ENCODE results near the gene LRMDA. TPM values are rescaled to one million over a fixed set of nuclear protein-coding genes. Genes with fewer than 3 reads are reported as not detected.

LRMDA gene
- total RNA-seq, 1 experiment from 2014 or later = 4.8 TPM

GRCh38 chr10:76451911-76452310 lies 1020.5 kb downstream of the LRMDA start:
- Histone ChIP-seq H3K4me3 (replicated peaks in 1 of 2; ENCODE audit: low read depth in 1 of 2, low read length in 2 of 2) (no peak overlapping the region), H3K36me3 (ENCODE audit: control insufficient read depth in 1 of 2, insufficient read depth in 2 of 2, low read length in 2 of 2) (no peaks in the 10 kb centered on the region), H3K27me3 (ENCODE audit: insufficient read depth, low read length) (0 out of 2 replicates have a peak, but pooled peaks cover 4% of the 10 kb centered on the region), H3K27ac (ENCODE audit: low read depth, low read length) (no peak overlapping the region), H3K4me1 (ENCODE audit: control insufficient read depth in 1 of 2, insufficient read depth in 2 of 2, low read length in 2 of 2) (no peaks in the 10 kb centered on the region), H3K4me2 (ENCODE audit: low read length) (no peak overlapping the region), H3K9me3 (ENCODE audit: control insufficient read depth in 1 of 2, insufficient read depth in 1 of 2, low read depth in 1 of 2, low read length in 2 of 2) (no peaks in the 10 kb centered on the region), H3K9ac (ENCODE audit: low read length) (no peak overlapping the region), H4K20me1 (ENCODE audit: insufficient read depth) (no peaks in the 10 kb centered on the region), H3K9me2 (ENCODE audit: insufficient read depth) (no peaks in the 10 kb centered on the region), H2AFZ (ENCODE audit: low read depth, low read length, poor library complexity, severe bottlenecking) (no peak overlapping the region), H3K79me2 (ENCODE audit: insufficient read depth, low read length) (no peaks in the 10 kb centered on the region)
- no peak for TF ChIP-seq REST (IDR thresholded peaks at IDR 0.05; ENCODE audit: low read depth)
- BruUV-seq (replicated peaks) = no TSS peak
- ChIA-PET POLR2A (no interaction called here), CTCF (no interaction called here), RAD21 (ENCODE audit: low non-redundant PET in 1 of 2, low total read pairs in 2 of 2, uncharacterized antibody in 2 of 2, unreplicated experiment in 2 of 2) (no interaction called here)
- ATAC-seq (no peak), DNase-seq (ENCODE audit: low read depth, low spot score) (no peak)
- intact Hi-C loops (cut with micrococcal nuclease) = no loop called here

GRCh38 chr10:76453332-76453731 lies 1021.9 kb downstream of the LRMDA start:
- TF ChIP-seq EZH2 (IDR thresholded peaks at IDR 0.05) = no peak
- no peak for TF ChIP-seq ZBTB33 (IDR thresholded peaks at IDR 0.05; ENCODE audit: extremely low read depth, insufficient replicate concordance, low read length)
- TF ChIP-seq RAD21 (IDR thresholded peaks at IDR 0.05; ENCODE audit: low read depth) = no peak
- no peak for TF ChIP-seq ELF1 (IDR thresholded peaks at IDR 0.05; ENCODE audit: borderline replicate concordance, low read depth)
- TF ChIP-seq EZH2phosphoT487 (IDR thresholded peaks at IDR 0.05; ENCODE audit: borderline replicate concordance) = no peak
- no peak for TF ChIP-seq MAX (IDR thresholded peaks at IDR 0.05)
- no peak for TF ChIP-seq POLR2AphosphoS5 (IDR thresholded peaks at IDR 0.05; ENCODE audit: low read depth, low read length)
- no peak for TF ChIP-seq SIN3A (IDR thresholded peaks at IDR 0.05; ENCODE audit: low read depth)
- Histone ChIP-seq H3K27me3 (ENCODE audit: insufficient read depth, low read length) (0 out of 2 replicates have a peak, but pooled peaks cover 4% of the 10 kb centered on the region), H2AFZ (ENCODE audit: low read depth, low read length, poor library complexity, severe bottlenecking) (no peak overlapping the region), H3K4me2 (ENCODE audit: low read length) (no peak overlapping the region), H3K9me2 (ENCODE audit: insufficient read depth) (no peaks in the 10 kb centered on the region), H3K27ac (ENCODE audit: low read depth, low read length) (no peak overlapping the region), H3K36me3 (ENCODE audit: control insufficient read depth in 1 of 2, insufficient read depth in 2 of 2, low read length in 2 of 2) (no peaks in the 10 kb centered on the region), H3K79me2 (ENCODE audit: insufficient read depth, low read length) (no peaks in the 10 kb centered on the region), H3K4me3 (replicated peaks in 1 of 2; ENCODE audit: low read depth in 1 of 2, low read length in 2 of 2) (no peak overlapping the region), H3K4me1 (ENCODE audit: control insufficient read depth in 1 of 2, insufficient read depth in 2 of 2, low read length in 2 of 2) (no peaks in the 10 kb centered on the region), H4K20me1 (ENCODE audit: insufficient read depth) (no peaks in the 10 kb centered on the region), H3K9me3 (ENCODE audit: control insufficient read depth in 1 of 2, insufficient read depth in 1 of 2, low read depth in 1 of 2, low read length in 2 of 2) (no peaks in the 10 kb centered on the region), H3K9ac (ENCODE audit: low read length) (no peak overlapping the region)
- POLR2A ChIA-PET = no interaction called here
- BruUV-seq (replicated peaks) = no TSS peak
- no peak for ATAC-seq
- RAD21 ChIA-PET (ENCODE audit: low non-redundant PET in 1 of 2, low total read pairs in 2 of 2, uncharacterized antibody in 2 of 2, unreplicated experiment in 2 of 2) = no interaction called here
- CTCF ChIA-PET = no interaction called here
- intact Hi-C loops (cut with micrococcal nuclease) = no loop called here
- no peak for DNase-seq (ENCODE audit: low read depth, low spot score)

Data from HCT116 (cell line).